GM12872 (cell line): ENCODE data around the gene GFRA3.

ENCODE experiments used
- TF ChIP-seq, protein P1 (sequence below): IDR thresholded peaks from 3 replicates; pipeline ENCODE4 v1.5.1; 2011; ENCODE audit warnings: low read depth, mild to moderate bottlenecking, low read length, moderate library complexity; ENCODE audit not compliant: insufficient read depth

Gene GFRA3

DNA sequence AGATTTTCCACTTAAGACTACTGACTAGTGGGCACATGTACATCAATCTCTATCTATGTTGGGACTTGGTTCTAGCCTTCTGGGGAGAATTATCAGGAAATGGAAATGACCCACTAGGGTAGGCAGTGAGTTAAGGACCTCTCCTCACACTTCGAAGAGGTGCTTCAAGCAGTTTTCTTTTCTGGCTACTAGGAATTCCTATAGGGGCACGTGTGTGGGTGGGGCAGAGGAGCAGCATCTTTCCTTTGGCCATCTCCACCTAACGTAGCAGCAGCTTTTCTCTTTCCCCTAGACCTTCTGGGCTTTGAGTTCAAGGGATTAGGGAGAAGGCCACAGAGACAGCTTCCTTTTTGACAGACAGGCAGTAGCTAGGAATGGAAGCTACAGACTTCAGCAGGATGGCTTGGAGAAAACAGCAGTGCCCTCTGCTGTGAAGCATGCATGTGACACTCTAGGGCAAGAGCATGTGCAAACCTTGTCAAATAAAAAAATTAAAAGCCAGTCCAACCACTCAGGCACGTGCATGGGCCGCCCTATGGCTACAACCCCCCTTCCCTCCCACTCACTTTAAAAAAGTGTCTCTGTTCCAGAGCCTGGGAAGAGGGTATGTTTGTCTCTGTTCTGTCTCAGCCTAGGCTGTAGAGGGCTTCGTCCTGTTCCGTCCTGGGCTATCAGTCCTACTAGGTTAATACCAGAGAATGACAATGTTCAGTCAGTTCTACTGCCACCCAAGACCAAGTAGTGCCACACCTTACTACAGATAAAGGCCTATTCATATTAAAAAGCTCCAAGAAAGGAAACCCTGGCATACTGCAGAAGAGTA is 8.7 kb upstream of the GFRA3 start:
- TF ChIP-seq, protein P1, sequence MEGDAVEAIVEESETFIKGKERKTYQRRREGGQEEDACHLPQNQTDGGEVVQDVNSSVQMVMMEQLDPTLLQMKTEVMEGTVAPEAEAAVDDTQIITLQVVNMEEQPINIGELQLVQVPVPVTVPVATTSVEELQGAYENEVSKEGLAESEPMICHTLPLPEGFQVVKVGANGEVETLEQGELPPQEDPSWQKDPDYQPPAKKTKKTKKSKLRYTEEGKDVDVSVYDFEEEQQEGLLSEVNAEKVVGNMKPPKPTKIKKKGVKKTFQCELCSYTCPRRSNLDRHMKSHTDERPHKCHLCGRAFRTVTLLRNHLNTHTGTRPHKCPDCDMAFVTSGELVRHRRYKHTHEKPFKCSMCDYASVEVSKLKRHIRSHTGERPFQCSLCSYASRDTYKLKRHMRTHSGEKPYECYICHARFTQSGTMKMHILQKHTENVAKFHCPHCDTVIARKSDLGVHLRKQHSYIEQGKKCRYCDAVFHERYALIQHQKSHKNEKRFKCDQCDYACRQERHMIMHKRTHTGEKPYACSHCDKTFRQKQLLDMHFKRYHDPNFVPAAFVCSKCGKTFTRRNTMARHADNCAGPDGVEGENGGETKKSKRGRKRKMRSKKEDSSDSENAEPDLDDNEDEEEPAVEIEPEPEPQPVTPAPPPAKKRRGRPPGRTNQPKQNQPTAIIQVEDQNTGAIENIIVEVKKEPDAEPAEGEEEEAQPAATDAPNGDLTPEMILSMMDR: peak; percentile 42; the same call in 1 of the 3 replicates

DNA sequence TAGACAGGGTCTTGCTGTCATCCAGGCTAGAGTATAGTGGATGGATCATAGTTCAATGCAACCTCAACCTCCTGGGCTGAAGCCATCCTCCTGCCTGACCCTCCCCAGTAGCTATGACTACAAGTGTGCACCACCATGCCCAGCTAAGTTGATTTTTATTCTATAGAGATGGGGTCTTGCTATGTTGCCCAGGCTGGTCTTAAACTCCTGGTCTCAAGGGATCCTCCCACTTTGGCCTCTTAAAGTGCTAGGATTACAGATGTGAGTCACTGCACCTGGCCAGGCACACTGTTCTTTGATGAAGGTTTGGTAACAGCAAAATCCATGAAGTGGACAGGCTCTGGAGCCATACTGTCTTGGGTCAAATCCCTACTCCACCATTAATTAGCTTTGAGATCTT is 6.5 kb upstream of the GFRA3 start:
- TF ChIP-seq, protein P1: no peak

DNA sequence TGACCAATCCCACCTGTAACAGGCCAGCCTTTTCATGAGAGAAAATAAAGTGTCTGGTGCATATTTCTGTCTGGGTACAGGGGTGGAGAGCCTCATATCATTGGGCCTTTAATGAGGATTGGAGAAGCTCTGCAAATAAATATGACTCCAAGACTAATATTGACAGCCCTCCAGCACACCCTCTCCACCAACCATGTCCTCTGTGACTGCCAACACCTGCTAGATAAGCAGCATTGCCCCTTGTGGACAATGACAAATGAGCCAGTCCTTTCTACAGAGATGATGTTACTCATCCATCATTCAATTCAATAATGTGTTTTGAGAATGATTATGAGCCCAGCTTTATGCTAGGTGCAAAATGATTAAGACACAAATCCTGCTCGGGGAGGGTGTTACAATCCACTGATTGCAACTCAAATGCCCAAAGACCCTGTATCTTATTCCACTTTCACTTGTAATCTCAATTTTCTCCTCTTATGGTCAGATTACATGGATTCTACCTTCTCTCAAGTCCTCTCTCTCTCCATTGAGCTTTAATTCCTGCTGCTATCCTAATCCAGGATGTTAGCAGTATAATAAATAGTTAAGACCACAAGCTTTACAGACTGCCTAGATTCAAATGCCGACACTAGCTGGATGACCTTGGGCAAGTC is 2.1 kb upstream of the GFRA3 start:
- TF ChIP-seq, protein P1: no peak

DNA sequence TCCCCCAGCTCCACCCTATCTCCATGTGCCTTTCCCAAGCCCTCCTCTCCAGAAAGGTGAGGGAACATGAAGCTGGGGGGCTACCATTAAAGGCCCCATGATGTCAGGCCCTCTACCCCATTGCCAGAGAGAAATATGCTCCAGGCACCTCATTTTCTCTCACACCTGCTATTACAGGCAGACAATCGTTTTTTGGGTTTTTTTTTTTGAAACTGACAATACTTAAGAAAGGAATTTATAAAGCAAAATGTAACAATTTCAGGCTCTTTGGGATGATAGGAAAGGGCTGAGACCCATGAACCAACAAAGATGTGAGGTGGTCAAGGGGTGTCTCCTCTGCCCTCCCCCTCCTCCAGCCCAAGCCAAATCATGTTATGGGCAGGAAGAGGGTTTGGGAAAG is 1.5 kb upstream of the GFRA3 start:
- TF ChIP-seq, protein P1: no peak

DNA sequence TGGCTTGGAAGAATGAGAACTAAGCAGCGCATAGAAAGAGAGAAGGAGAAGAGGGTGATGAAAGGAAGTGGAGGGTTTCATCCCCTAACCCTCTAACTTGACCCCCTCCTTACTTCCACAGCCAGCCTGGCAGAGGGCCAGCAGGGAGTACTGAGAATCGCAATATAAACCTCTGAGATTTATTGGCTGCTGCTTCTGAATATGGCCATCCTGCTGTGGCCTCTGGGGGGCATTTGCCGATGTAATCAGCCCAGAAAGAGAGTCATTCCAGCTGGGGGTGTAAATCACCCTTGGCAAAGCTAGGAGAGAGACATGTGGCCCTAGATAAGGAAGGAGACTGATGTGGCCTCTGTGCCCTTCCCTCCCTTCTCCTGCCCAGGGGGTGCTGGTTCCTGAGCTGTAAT is 960 bp upstream of the GFRA3 start:
- TF ChIP-seq, protein P1: no peak

DNA sequence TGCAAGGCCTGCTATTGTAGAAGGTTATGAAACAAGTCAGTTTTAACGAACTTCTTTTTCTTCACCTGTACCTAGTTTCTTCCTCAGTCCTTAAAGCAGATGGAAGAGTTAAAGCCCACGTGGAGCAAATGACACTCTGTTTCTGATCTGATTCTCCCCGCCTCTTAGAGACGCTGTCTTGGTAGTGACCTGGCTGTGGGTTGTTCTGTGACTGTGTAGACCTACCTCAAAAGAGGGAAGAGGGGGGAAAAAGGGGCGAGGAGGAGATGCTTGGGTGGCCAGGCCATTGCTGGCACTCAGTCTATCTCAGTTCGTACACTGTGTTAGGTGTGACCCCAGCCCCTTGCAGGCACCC is 610 bp downstream of the GFRA3 start:
- TF ChIP-seq, protein P1: no peak

DNA sequence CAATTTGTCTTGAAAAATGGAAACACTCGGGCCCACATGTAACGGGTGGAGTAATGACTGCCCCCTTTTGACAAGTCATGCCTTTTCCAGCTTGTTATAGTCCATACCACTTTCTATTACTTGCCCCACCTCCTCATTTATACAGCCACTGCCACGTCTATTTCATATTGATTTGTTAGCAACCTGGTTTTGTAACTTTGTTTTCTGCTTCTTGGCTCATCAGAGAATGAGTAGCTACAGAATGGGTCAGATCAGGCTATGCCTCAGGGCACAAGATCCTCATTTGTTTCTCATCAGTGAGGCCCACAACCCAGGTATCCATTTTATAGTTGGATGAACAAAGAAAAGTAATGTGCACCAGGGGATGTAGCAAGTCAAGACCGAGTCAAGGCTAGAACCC is 1.7 kb downstream of the GFRA3 start:
- TF ChIP-seq, protein P1: no peak
